GM12878 (cell line): ENCODE data around the gene CALB2. TPM values are rescaled to one million over a fixed set of nuclear protein-coding genes. Genes with fewer than 3 reads are reported as not detected.
"Not testable (repeated sequence)": the region's sequence is repeated elsewhere in the genome, so short reads cannot be mapped to it uniquely, and the experiment has no call there.

ENCODE experiments used
- ATAC-seq: fragments of 200-7000 bp; cut with Tn5 transposase; 3 replicates; pipeline ENCODE4 v1.9.1; 2020; ENCODE audit warnings: mild to moderate bottlenecking, moderate library complexity
- BruUV-seq: library from RNA; stranded (reverse); fragments of 400-500 nt; replicated peaks from 2 replicates; lab custom pipeline; 2021; lab: Mats Ljungman, UMichigan
- CTCF ChIA-PET: fragments of 300-600 bp; sonication (Branson Sonifier 250); formaldehyde crosslinking; extraction: SDS; loops from one replicate; lab custom pipeline; 2021; ENCODE audit warnings: inconsistent platforms; lab: Yijun Ruan, JAX
- POLR2A ChIA-PET: fragments of 350-600 bp; formaldehyde crosslinking; extraction: SDS; loops from one replicate; lab custom pipeline; 2021; ENCODE audit warnings: inconsistent platforms; lab: Charles Lee
- RAD21 ChIA-PET: fragments of 300-600 bp; sonication (Branson Sonifier 250); formaldehyde crosslinking; loops from one replicate; lab custom pipeline; 2023; ENCODE audit warnings: antibody characterized with exemption; ENCODE audit not compliant: unreplicated experiment; lab: Charles Lee
- SMC1A ChIA-PET: fragments of 300-600 bp; sonication (Branson Sonifier 250); formaldehyde crosslinking; loops from one replicate; lab custom pipeline; 2023; ENCODE audit not compliant: unreplicated experiment, uncharacterized antibody; lab: Charles Lee
- DNase-seq: peaks from one replicate; pipeline ENCODE4 v3.0.0-alpha.2; 2011; ENCODE audit warnings: low read depth, low spot score
- FAIRE-seq: peaks from 3 replicates; lab custom pipeline; 2011; peaks lifted over from hg19 to GRCh38; lab: Jason Lieb, UNC
- H2AFZ ChIP-seq: 2 replicates; pipeline ENCODE4 v1.6.0; 2011; ENCODE audit warnings: low read depth, low read length, control low read depth; ENCODE audit not compliant: control insufficient read depth
- H3K27ac ChIP-seq: 2 replicates; pipeline ENCODE4 v1.5.1; 2011; ENCODE audit warnings: control low read depth; ENCODE audit not compliant: control insufficient read depth, insufficient read depth
- H3K27me3 ChIP-seq, 2 experiments: replicated peaks in 1 of 2; 2 replicates each; pipeline versions ENCODE4 v1.6.0 to v1.6.1; 2011; ENCODE audit warnings: low read length in 1 of 2; ENCODE audit not compliant: control insufficient read depth in 2 of 2, insufficient read depth in 2 of 2
- H3K36me3 ChIP-seq, 2 experiments: 2 replicates each; pipeline ENCODE4 v1.5.1; 2011; ENCODE audit warnings: low read length in 1 of 2; ENCODE audit not compliant: control insufficient read depth in 2 of 2, insufficient read depth in 2 of 2
- H3K4me1 ChIP-seq: 2 replicates; pipeline ENCODE4 v1.6.1; 2011; ENCODE audit warnings: mild to moderate bottlenecking, low read length, moderate library complexity, mixed read lengths; ENCODE audit not compliant: control insufficient read depth, insufficient read depth
- H3K4me2 ChIP-seq: 2 replicates; pipeline ENCODE4 v1.6.0; 2011; ENCODE audit warnings: control low read depth; ENCODE audit not compliant: control insufficient read depth, insufficient read depth
- H3K4me3 ChIP-seq: fragments of 200-600 bp; sonication (generic); 2 replicates; pipeline ENCODE4 v1.5.1; 2016
- H3K79me2 ChIP-seq: 2 replicates; pipeline ENCODE4 v1.6.0; 2011; ENCODE audit warnings: low read length; ENCODE audit not compliant: control insufficient read depth, insufficient read depth
- H3K9ac ChIP-seq: 2 replicates; pipeline ENCODE4 v1.8.0; 2011; ENCODE audit warnings: low read length, control low read depth, mixed read lengths; ENCODE audit not compliant: control insufficient read depth, insufficient read depth
- H3K9me3 ChIP-seq: replicated peaks from 3 replicates; pipeline ENCODE4 v1.5.1; 2011; ENCODE audit warnings: mild to moderate bottlenecking, low read length; ENCODE audit not compliant: control insufficient read depth, insufficient read depth
- H4K20me1 ChIP-seq: 2 replicates; pipeline ENCODE4 v1.6.0; 2011; ENCODE audit not compliant: control insufficient read depth, insufficient read depth
- BACH1 ChIP-seq: fragments of 450-650 bp; IDR thresholded peaks from 2 replicates; pipeline ENCODE4 v1.6.1; 2017; ENCODE audit warnings: mild to moderate bottlenecking, borderline replicate concordance
- GATAD2B ChIP-seq: fragments of 450-650 bp; conservative IDR thresholded peaks from 2 replicates; pipeline ENCODE4 v1.6.1; 2017; ENCODE audit warnings: low read depth, mild to moderate bottlenecking, moderate library complexity
- MTA2 ChIP-seq: fragments of 450-650 bp; IDR thresholded peaks from 2 replicates; pipeline ENCODE4 v1.6.1; 2016; ENCODE audit warnings: low read depth, mild to moderate bottlenecking, moderate library complexity
- NR2C2 ChIP-seq: IDR thresholded peaks from 2 replicates; pipeline ENCODE4 v1.6.1; 2011; ENCODE audit warnings: borderline replicate concordance, low read depth; ENCODE audit not compliant: control insufficient read depth, insufficient read length
- WGBS: methylation state at CpG from one replicate; pipeline ENCODE4 v1.1.6; 2016; ENCODE audit warnings: low lambda C conversion rate; ENCODE audit not compliant: insufficient replicate concordance, insufficient coverage; ENCODE audit errors: missing lambda C conversion rate; 5-methylcytosine and 5-hydroxymethylcytosine counted together
- in situ Hi-C: fragments of 300-500 bp; cut with MboI; formaldehyde crosslinking; loops from 9 replicates; pipeline ENCODE4 v1.14.3; 2018; ENCODE audit warnings: mixed read lengths
- intact Hi-C: fragments of 100-400 bp; cut with micrococcal nuclease; formaldehyde crosslinking; loops from one replicate; pipeline ENCODE4 v1.14.2; 2022; ENCODE audit not compliant: unreplicated experiment
- polyA plus RNA-seq, 11 experiments: library from polyadenylated mRNA; depleted of rRNA in 4 of 11; unstranded in 6 of 11; stranded (reverse) in 5 of 11; fragments of >200 nt; fragmentation: Nextera tagmentation in 4 of 11; fragmentation: Illumina TruSeq in 1 of 11; extraction: Ambion mirVana in 4 of 11; extraction: Trizol in 1 of 11; gene quantifications; 1 replicate in 1 of 11; 2 replicates in 10 of 11; pipeline versions ENCODE4 v1.2.1 to v1.2.3, GENCODE V29; 2011 to 2016; ENCODE audit warnings: inconsistent platforms in 2 of 11, missing spikeins in 2 of 11, low read depth in 1 of 11
- total RNA-seq, 4 experiments: library from RNA; depleted of rRNA in 3 of 4; stranded (reverse); fragments of >200 nt in 3 of 4; fragmentation: Illumina TruSeq in 1 of 4; extraction: Trizol in 1 of 4; gene quantifications; 2 replicates each; pipeline versions ENCODE4 v1.2.1 to v1.2.3, GENCODE V29; 2013 to 2021

Gene CALB2
- total and polyA plus RNA-seq, 10 of the 15 experiments (the other 5 are each of a cell fraction or from before 2014, with no cell fraction given), result not detected

GRCh38 chr16:71354156-71354555 lies 4.4 kb upstream of the CALB2 start (continued):
- no peak for TF ChIP-seq MTA2

GRCh38 chr16:71356051-71356740 lies 2.3 kb upstream of the CALB2 start:
- no peak overlapping the region for H2AFZ ChIP-seq
- ChIA-PET CTCF (interaction anchor here (0.8 to 2.6 kb wide), 5 partner anchors 11 to 45 kb away, joined by 3 to 9 read pairs (median 4); no protein-coding TSS in a partner anchor), POLR2A (interaction anchor here (0.7 kb wide), 1 partner anchor 1023 kb away, joined by 3 read pairs; no protein-coding TSS in a partner anchor), SMC1A (interaction anchor here (1.1 kb wide), 1 partner anchor 118 kb away, joined by 3 read pairs; no protein-coding TSS in a partner anchor), RAD21 (no interaction called here)
- no peaks in the 10 kb centered on the region for H3K9me3 ChIP-seq
- BruUV-seq, result no TSS peak
- ATAC-seq, result no peak
- intact Hi-C loops, result loop anchor here (5.0 kb wide), 1 partner anchor 141 kb away; no protein-coding TSS in a partner anchor
- in situ Hi-C loops, result no loop called here
- WGBS, result 25% methylated on average over 7 of the region's 7 CpGs
- TF ChIP-seq BACH1 (no peak), NR2C2 (no peak), GATAD2B (no peak)
- H3K27ac ChIP-seq, result no peak overlapping the region
- H3K4me3 ChIP-seq, result no peak overlapping the region
- no peaks in the 10 kb centered on the region for H4K20me1 ChIP-seq
- H3K79me2 ChIP-seq, result no peaks in the 10 kb centered on the region
- peaks cover 0 to 1% of the 10 kb centered on the region in 2 experiments; a peak in 3 of 4 replicates for H3K27me3 ChIP-seq
- H3K4me2 ChIP-seq, result no peak overlapping the region
- no peak for DNase-seq
- no peaks in the 10 kb centered on the region for H3K36me3 ChIP-seq
- FAIRE-seq, result no peak
- no peaks in the 10 kb centered on the region for H3K4me1 ChIP-seq
- H3K9ac ChIP-seq, result no peak overlapping the region

- H3K4me2 ChIP-seq, BruUV-seq, in situ Hi-C loops, H3K9me3 ChIP-seq, ATAC-seq, H3K36me3 ChIP-seq, H2AFZ ChIP-seq, H3K9ac ChIP-seq, H3K79me2 ChIP-seq, FAIRE-seq, H3K27ac ChIP-seq, H3K27me3 ChIP-seq, H3K4me3 ChIP-seq, DNase-seq, H3K4me1 ChIP-seq, H4K20me1 ChIP-seq: not testable (repeated sequence)
- RAD21 ChIA-PET, result interaction anchor here (1.3 kb wide), 1 partner anchor 143 kb away, joined by 4 read pairs; no protein-coding TSS in a partner anchor
- CTCF ChIA-PET, result interaction anchor here (0.8 to 2.6 kb wide), 7 partner anchors 8 to 179 kb away, joined by 3 to 9 read pairs (median 4); no protein-coding TSS in a partner anchor
- SMC1A ChIA-PET, result interaction anchor here (1.1 kb wide), 1 partner anchor 119 kb away, joined by 3 read pairs; no protein-coding TSS in a partner anchor
- POLR2A ChIA-PET, result interaction anchor here (0.7 kb wide), 1 partner anchor 1022 kb away, joined by 3 read pairs; no protein-coding TSS in a partner anchor
- 29% methylated on average over 4 of the region's 4 CpGs for WGBS
- intact Hi-C loops, result loop anchor here (5.0 kb wide), 1 partner anchor 140 kb away; no protein-coding TSS in a partner anchor
Observed at GRCh38 chr16:71356936-71357335, 1.6 kb upstream of the CALB2 start.
